SK-MEL-5 (cell line): ENCODE measurements around the gene SKI. TPM values are rescaled to one million over a fixed set of nuclear protein-coding genes. Genes with fewer than 3 reads are reported as not detected.

ENCODE experiments used
- DNase-seq: peaks from one replicate; pipeline ENCODE4 v3.0.0-alpha.2; 2016; ENCODE audit warnings: low read depth, low spot score
- in situ Hi-C: cut with HindIII; loops from 2 replicates; pipeline ENCODE4 v1.10.0; 2016; ENCODE audit warnings: low sequenced_read_pairs, high pct_unique_total_duplicates, low pct_unique_long_range_greater_than_20kb
- total RNA-seq: library from RNA; depleted of rRNA; stranded (reverse); fragments of >200 nt; shearing (Covaris generic); gene quantifications from 2 replicates; pipeline ENCODE4 v1.2.3, GENCODE V29; 2014

Gene SKI
- total RNA-seq, 1 experiment from 2014 or later, result 3.9 TPM

DNA sequence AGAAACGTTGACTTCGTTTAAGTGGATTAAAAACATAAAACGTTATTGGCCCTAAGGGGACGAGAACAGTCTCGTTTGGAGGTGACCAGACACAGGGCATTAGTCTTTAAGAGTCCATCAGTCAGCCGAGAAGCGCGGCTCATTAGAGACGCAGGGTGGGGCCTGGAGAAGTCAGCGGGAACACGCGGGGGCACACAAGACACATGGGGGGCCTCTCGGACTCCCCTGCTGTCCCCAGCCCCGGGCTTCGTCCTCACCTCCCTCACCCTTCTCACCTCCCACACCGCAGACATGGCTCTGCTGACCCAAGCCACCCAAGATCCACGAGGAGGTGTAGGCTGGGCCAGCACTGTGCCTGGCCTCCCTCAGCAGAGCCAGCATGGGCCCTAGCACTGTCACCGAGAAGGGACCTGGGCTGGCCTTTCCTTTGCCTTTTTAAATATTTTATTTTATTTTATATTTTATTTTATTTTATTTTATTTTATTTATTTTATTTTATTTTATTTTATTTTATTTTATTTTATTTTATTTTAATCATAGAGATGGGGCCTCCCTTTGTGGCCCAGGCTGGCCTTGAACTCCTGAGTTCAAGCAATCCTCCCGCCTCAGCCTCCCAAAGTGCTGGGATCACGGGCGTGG is 114.4 kb downstream of the SKI start:
- DNase-seq, result no peak
- in situ Hi-C loops, result no loop called here

DNA sequence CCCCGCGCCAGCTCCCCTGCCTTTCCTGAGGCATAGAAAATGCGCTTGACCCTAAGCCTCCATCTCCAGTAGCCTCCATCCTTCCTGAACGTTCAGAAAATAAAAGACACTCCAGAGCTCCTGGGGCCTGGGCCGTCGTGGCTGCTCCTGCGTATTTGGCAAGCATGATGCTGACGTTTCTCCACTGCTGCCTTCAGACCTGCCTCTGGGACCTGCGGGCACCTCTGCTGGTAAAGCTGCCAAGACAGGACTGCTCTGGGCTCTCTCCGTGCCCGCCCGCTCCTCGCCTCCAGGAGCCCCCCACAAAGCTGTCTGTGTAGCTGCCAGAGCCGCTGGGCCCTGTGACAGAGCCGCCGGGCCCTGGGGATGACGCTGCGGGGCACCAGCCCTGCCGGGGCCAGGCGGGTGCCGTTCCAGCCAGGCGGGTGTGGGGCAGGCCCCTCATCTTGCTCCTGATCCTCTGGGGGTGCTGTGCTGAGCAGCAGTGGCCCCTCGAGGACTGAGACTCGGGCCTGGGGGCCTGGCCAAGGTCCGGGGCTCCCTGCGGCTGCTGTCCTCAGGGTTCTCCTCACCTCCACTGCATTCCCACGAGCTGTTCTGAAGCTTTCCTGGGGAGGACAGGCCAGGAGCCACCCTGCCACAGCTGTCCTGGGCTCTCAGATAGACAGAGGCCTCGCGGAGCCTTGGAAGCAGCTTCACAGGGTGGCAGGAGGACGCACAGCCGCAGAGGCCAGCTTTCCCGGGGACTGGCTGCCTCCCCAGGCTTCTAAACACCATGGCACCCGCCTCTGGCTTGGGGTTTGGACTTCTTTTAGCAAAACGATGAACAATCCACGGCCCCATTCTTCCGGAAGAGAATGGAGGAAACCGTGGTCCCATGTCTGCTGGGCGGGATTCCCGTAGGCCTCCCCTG is 115.2 kb downstream of the SKI start:
- DNase-seq, result no peak
- in situ Hi-C loops, result no loop called here

DNA sequence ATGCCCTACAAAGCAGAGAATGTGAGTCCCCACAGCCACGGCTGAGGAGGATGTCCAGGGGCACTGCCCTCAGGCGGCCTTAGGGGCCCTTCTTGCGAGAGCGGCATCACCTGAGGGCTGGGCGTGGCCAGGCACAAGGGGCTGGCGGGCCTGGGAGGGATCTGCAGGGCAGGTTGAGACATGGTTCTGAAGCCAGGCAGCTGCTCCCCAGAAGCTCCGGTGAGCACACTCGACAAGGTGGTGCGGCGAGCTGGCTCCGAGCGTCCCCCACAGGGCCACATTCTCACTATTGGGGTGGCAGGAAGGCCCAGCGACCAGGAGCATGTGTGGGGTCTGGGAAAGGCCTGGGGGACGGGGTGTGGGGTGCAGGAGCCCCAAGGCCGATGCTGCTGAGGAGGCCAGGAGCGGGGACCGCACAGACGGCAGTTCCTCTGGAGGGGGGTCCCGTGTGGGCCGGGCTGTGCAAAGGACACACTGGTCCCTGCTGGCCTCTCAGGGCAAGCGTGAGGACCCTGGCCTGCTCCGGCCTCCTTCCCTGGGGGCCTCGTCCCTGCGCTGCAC is 116.1 kb downstream of the SKI start:
- in situ Hi-C loops, result no loop called here
- DNase-seq, result no peak

DNA sequence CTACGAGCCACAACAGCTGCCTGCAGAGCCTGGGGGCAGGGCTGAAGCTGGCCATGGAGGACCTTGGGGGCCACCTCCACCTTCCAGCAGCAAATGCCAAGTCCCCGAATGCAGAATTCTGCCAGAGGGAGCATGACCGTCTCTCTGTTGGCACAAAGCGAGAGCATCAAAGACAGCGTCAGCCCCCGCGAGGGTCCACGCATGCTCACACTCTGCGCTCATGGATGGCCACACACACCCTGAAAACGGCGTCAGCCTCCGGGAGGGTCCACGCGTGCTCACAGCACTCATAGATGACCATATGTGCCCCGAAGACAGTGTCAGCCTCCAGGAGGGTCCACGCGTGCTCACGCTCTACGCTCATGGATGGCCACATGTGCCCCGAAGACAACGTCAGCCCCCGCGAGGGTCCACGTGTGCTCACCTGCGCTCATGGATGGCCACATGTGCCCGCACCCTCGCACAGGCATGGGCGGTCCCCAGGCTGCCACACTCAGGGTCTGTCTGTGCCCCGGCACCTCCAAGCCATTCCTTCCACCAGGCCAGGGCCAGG is 116.7 kb downstream of the SKI start:
- no peak for DNase-seq
- in situ Hi-C loops, result no loop called here

DNA sequence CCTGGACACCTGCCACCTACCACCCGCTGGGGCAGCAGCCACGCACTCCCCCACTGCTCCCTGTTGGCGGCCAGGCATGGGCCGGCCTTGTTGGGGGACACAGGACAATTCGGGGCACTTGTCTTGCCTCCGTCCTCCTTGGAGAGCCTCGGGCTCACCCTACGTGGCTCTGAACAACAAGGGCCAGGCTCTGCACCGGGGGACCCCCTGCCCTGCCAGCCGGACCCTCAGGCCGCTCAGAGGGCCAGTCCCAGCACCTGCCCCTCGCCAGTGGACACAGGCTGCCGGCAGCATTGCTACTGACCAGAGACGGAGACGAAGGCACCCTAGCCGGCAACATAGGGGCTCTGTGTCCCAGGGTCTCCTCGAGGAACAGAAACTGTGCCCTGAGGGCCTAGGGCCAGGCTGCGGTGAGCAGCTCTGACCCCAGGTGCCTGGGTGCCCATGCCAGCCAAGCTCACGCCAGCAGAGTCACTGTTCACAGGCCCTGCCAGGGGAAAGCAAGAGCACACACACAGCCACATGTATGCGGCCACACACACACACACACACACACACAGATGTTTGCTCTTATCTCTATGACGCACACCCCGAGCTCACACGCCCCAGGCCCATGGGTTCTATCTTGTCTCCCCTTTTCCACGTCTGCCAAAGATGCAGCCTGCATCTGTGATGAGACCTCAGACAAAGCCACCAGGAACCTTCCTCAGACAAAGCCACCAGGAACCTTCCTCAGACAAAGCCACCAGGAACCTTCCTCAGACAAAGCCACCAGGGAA is 117.4 kb downstream of the SKI start:
- in situ Hi-C loops, result no loop called here
- no peak for DNase-seq

DNA sequence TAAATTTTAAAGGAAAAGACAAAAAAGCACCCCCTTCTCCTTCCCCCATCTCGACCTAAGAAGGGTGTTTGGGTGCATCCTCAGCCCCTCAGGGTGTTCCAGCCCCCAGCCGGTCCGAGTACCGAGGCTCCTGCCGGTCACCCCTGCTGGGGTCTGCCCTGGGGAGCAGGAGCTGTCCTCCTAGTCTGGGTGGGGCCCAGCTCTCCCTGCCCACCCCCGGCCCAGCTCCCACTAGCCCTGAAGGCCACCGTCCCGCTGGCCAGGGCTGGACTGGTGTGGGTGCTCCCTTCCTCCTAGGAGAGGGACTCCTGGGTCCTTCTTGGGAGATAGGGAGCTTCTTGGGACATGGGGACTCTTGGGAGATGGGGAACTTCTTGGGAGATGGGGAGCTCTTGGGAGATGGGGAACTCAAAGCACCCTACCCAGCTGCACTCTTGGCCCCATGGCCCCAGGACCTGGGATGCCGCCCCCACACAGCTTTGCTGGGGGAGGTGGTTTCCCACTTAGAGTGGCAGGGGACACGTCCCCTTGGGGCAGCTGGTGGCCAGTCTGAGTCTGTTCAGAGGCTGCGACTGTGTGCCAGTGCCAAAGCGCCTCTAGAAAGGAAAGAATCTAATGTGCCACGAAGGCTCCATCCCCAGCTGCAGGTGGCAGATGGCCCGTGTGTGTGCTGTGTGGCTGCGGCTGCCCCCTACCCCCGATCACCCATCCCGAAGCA is 118.7 kb downstream of the SKI start:
- in situ Hi-C loops, result no loop called here
- no peak for DNase-seq

DNA sequence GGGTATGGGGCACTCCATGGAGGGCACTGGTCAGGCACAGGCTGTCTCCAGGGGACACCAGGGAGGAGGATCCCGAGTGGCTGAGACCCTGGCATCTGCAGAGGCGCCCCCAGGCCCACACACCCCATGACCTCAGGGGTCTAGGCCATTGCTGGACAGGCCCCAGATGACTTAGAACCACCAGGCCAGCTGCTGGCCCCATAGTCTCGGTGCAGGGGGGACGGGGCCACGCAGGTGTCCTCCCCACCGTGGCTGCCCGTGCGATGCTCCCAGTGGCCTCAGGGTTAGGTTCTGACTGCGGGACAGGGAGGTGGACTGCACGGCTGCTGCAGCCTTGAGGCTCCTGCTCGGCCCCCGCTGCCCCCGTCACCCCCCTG is 119.3 kb downstream of the SKI start:
- no peak for DNase-seq
- in situ Hi-C loops, result no loop called here

DNA sequence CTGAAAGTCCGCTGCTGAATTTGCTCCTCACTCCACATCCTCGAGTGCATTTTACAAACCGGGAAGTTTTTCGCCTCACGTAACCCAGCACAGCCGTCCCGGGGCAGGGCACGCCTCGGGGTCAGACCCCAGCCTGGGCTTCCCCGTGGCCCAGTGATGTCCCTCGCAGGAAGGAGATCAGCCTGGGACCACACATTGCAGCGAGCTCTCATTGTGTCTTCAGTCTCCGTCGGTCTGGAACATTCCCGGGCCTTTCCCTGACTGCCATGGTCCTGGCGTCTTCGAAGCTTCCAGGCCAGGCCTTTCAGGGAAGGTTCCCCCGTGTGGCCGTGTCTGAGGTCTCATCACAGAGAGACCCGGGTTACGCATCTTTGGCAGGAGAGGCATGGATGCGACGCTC is 119.8 kb downstream of the SKI start:
- in situ Hi-C loops, result no loop called here
- no peak for DNase-seq

DNA sequence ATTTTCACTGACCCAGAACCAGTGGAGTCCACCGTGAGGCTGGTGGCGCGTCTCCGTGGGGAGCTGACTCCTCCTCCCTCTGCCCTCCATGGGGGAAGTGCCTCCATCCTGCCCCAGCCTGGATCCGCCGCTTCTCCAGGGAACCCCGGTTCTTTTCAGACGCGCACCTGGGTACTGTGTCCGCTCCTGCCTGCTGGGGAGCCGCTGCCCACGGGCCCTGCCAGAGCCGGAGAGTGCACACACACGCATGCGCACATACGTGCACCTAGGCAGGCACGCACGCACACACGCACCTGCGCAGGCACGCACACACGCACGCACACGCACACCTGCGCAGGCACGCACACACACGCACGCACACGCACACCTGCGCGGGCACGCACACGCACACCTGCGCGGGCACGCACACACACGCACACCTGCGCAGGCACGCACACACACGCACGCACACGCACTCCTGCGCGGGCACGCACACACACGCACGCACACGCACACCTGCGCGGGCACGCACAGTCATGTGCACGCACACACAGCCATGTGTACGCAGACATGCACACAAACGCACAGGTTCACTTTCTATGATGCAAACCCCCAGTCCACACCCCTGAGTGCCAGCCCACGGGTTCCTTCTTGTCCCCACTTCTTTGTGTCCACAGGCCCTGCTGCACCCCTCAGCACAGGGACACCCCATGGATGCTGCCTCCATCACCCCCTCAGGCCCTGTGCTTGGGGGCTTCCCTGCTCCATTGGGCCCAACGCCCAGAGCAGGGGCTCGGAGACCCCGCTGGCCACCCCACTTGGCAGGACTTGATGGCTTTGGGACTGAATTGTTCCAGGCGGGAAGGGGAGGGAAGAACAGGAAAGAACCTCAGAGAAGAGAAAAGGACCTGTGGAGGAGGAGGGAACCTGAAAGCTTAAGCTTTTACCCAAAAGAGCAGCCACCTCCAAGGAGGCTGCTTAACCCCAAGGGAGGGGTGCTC is 120.5 kb downstream of the SKI start:
- in situ Hi-C loops, result no loop called here
- no peak for DNase-seq

DNA sequence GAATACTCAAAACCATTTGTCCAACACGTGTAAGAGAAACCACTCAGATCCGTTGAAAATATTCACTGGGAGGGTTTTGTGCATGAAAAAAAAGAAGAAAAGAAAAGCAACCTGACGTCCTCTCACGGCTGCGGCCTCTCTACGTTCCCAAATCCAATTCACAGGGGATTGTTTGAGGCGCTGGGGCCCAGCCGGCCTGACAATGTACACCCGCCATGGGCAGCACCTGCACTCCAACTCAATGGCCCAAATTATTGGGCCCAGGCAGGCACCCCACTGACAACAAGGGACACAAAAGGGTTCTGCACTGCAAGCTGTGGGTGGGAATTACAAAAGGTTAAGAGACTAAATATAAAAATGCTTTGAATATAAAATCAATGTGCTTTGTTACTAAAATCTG is 121.7 kb downstream of the SKI start:
- no peak for DNase-seq
- in situ Hi-C loops, result no loop called here

DNA sequence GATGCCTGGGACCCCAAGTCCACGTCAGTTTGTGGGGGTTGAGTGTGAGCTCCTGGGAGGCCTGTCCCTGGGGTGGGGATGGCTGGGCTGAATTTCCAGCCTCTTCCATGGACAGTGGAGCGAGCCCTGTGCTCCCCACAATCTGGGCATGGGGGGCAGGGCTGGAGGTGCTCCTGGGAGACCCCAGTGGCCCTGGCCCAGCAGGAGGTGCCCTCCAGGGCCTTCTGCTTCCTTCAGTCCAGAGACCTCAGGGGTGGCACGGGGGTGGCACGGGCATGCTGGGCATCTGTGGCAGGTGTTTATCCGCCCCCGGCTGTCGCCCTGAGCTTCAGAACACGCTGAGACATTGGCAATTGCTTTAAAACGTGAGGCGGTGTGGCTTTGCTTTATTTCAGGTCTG is 122.4 kb downstream of the SKI start:
- in situ Hi-C loops, result no loop called here
- DNase-seq, result no peak

DNA sequence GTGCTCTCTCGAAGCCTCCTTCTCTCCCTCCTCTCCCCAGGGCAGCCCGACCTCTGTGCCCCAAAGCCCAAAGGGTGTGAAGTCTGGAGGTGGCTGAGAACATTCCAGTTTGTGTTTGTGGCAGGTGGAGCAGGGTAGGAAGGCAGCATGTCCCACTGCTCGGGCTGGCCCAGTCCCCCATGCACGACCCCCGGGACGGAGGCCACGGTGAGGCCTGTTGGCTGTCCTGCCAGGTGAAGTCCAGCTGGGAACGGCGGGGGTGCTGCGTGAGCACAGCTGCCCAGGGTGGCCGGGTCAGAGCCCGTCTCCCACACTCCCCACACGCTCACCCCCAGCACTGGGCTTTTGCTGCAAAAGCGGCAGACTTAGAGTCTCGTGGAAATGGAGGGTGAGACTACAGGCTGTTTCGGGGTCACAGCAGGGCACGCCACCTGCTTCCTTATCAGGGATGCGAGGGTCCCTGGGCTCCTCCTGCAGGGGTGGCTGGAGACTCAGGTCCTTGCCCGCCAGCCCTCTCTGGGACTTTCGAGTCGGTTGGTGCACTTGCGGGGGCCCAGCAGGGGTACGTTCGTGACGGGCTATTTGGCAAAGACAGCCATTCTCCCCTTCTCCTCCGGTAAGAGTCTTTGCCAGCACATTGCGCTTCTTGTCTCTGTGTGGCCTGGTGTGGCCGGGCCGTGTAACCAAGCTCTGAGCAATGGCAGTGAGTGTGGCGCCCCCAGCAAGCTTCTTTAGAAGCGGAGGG is 123.0 kb downstream of the SKI start:
- DNase-seq, result no peak
- in situ Hi-C loops, result no loop called here

DNA sequence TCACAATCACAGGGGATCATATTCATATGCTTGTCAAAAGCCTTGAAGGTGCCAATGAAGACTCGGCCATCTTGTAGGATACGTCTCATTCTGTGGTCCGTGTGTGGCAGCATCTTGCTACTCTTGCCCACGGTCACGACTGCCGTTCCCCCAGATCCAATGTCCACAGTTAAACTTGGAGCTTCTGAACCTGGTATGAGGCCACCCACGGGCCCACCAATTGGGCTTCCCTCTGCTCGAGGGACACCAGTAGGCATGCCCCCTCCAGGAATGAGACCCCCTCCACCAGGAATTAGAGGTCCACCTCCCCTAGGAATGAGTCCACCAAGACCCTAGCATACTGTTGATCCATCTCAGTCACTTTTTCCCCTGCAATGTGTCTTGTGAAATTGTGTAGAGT is 123.6 kb downstream of the SKI start:
- in situ Hi-C loops, result no loop called here
- no peak for DNase-seq

DNA sequence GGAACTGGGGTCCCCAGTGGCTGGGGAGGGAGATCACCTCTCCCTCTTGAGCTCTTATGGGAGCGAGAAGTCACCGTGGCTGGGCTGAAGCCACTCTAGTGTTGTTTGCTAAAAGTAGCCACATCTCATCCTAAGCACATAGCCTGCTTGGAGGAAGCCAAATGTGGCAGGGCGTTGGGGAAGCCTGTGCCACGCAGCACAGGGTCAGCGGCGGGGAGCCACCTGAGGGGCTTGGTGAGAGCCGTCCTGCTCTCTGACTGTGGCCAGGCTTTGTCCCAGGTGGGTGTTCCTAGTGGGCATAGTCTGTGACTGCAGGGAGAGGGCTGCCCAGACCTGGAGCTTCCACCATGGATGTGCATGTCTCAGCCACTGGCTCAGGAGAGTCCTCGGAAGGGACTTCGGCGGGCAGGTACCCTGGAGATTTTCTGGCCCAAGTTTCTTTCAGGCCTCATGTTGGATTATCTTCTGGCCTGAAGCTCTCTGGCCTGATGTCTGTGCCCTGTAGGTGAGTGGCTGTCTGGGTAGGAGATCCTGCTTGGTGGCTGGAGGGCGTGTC is 124.3 kb downstream of the SKI start:
- in situ Hi-C loops, result no loop called here
- DNase-seq, result no peak

DNA sequence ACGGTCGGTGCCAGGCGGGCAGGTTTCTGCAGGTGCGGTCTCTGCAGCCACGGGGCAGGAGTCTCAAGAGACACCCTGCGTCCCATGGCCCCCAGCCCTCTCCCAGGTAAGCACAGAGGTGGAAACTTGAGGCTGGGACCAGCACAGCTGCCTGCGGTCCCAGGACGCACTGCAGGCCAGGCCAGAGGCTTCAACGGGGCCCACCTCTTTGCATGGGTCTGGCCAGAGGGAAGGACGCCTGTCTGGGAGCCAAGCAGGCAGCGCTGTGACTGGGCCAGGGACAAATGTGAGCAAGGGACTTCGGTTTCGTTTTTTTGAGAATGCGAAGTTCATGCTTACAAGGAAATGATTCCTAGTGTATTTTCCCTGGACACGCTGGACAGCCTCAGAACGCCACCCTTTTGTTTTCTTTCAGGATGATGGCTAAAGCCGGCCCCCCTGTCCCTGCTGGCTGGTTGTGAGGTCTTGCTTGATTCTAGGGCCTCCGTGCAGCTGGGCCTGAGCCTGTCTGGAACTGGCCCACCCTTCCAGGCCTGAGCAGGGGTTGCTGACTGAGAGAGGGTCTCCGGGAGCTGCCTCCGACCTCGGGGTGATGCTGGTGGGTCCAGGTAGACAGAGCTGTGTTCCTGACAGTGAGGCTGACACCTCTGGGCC is 124.9 kb downstream of the SKI start:
- no peak for DNase-seq
- in situ Hi-C loops, result no loop called here
